Hepatocyte (in vitro differentiated cells): ENCODE data around the gene CACNG6.

Source experiments
- EZH2 ChIP-seq: fragments of 200-600 bp; sonication (generic); IDR thresholded peaks from 2 replicates; pipeline ENCODE4 v1.6.1; 2016; ENCODE audit warnings: antibody characterized with exemption, mild to moderate bottlenecking, borderline replicate concordance
- TF ChIP-seq, protein P1 (sequence below): fragments of 200-600 bp; sonication (generic); IDR thresholded peaks from 2 replicates; pipeline ENCODE4 v1.5.1; 2016; ENCODE audit warnings: antibody characterized with exemption, mild to moderate bottlenecking; ENCODE audit not compliant: poor library complexity

DNA sequence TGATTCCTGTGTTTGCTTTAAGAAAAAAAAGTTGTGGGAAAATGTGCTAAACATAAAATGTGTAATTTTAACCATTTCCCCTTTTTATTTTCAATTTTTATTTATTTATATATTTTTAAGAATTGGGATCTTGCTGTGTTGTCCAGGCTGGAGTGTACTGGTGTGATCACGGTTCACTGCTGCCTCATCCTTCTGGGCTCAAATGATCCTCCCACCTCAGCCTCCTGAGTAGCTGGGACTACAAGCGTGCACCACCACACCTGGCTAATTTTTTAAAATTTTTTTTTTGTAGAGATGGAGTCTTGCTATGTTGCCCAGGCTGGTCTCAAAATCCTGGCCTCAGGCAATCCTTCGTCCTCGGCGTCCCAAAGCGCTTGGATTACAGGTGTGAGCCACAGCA lies 19.0 kb downstream of the CACNG6 start:
- no peak for TF ChIP-seq EZH2
- TF ChIP-seq, protein P1, sequence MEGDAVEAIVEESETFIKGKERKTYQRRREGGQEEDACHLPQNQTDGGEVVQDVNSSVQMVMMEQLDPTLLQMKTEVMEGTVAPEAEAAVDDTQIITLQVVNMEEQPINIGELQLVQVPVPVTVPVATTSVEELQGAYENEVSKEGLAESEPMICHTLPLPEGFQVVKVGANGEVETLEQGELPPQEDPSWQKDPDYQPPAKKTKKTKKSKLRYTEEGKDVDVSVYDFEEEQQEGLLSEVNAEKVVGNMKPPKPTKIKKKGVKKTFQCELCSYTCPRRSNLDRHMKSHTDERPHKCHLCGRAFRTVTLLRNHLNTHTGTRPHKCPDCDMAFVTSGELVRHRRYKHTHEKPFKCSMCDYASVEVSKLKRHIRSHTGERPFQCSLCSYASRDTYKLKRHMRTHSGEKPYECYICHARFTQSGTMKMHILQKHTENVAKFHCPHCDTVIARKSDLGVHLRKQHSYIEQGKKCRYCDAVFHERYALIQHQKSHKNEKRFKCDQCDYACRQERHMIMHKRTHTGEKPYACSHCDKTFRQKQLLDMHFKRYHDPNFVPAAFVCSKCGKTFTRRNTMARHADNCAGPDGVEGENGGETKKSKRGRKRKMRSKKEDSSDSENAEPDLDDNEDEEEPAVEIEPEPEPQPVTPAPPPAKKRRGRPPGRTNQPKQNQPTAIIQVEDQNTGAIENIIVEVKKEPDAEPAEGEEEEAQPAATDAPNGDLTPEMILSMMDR: no peak
